Hematopoietic multipotent progenitor cell treated with erythropoietin and hydrocortisone succinate and interleukin-3 and kit ligand, for 17 days (in vitro differentiated cells): ENCODE data around the gene DGKI.

Experiments
- DNase-seq: peaks from one replicate; pipeline ENCODE4 v3.0.0-alpha.2; 2015; ENCODE audit warnings: low spot score

DGKI gene

GRCh38 chr7:137343281-137343841 is 503.4 kb downstream of the DGKI start, which contains the start of gene PTN:
Gene PTN (minus strand): TSS chr7:137343733. CDS start chr7:137254973, 88,760 bp downstream.
- DNase-seq = no peak

DNA sequence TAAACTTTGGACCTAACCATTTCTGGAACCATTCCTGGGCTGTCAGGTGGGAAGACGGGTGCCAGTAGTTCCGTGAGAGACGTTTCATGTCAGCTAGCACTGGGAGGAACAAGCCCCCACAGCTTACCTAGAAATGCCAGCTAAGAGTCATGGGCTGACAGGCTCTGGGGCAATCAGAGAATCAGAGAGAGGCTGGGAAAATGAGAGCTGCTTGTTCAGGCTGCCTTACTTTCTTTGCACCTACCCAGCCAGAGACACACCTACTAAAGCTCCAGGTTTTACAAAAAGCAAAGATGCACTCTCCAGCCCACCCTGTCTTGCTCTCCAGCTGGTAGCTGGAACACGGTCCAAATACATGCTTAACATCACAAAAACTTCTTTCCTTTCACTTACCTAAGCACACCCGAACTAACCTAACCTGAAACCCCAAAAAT is 503.9 kb downstream of the DGKI start:
- DNase-seq = no peak

DNA sequence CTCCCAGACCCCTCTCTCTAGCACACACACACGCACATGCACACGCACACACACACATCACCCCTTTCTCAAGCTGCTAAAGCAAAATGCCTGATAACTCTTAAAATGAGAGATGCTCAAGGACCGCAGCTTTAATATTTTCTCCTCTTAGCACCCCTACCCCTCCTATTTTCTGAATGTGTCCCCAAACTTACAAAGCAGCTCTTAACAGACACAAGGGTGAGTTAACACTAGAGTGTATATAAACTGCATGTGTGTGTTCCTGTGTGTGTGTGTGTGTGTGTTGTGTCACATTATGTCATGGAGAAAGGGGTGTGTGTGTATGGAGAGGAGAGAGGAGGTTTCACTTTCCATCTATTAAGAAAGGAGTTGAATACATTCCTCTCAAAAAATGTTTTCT is 504.5 kb downstream of the DGKI start:
- DNase-seq = no peak

GRCh38 chr7:137337902-137338301 is 508.9 kb downstream of the DGKI start:
- DNase-seq = no peak

DNA sequence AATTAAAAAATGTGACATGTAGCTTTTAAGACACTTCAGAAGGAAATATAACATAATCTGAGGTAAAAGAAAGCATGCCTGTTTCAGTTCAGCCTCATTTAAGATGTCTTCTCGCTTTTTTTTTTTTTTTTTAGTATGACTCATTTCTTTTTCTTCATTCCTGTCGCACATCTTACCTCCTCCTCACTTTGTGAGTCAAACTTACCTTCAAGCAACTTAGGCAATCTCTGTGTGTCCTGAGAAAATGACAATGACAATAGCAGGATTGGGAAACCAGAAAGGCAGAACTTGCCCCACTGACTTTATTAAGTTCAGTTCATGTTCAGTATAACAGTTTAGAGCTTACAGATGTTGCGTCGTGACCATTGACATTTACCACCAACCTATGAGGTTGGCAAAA is 511.0 kb downstream of the DGKI start:
- DNase-seq = no peak

GRCh38 chr7:137331378-137331777 is 515.4 kb downstream of the DGKI start:
- DNase-seq = no peak
